ENCODE data around the gene STOM.

STOM gene

GRCh38 chr9:121318631-121319382 lies 51.2 kb downstream of the STOM start:
- no peak for DNase-seq

- DNase-seq: no peak
Observed at GRCh38 chr9:121317737-121318630, 52.1 kb downstream of the STOM start.

GRCh38 chr9:121316852-121317373 lies 53.1 kb downstream of the STOM start:
- no peak for DNase-seq

GRCh38 chr9:121316378-121316777 lies 53.7 kb downstream of the STOM start:
- DNase-seq: no peak

- no peak for DNase-seq
Observed at GRCh38 chr9:121313458-121314152, 56.4 kb downstream of the STOM start.

GRCh38 chr9:121312169-121312568 lies 57.9 kb downstream of the STOM start:
- no peak for DNase-seq

- no peak for DNase-seq
Observed at GRCh38 chr9:121310571-121310970, 59.5 kb downstream of the STOM start.

- DNase-seq: no peak
Observed at GRCh38 chr9:121309833-121310425, 60.1 kb downstream of the STOM start.

GRCh38 chr9:121309171-121309570 lies 60.9 kb downstream of the STOM start:
- DNase-seq: no peak

- no peak for DNase-seq
Observed at GRCh38 chr9:121308765-121309164, 61.3 kb downstream of the STOM start.

- DNase-seq: no peak
Observed at GRCh38 chr9:121307976-121308375, 62.1 kb downstream of the STOM start.

GRCh38 chr9:121305269-121305994 lies 64.6 kb downstream of the STOM start:
- DNase-seq: no peak

GRCh38 chr9:121304707-121305106 lies 65.3 kb downstream of the STOM start:
- DNase-seq: no peak

- DNase-seq: no peak
Observed at GRCh38 chr9:121303456-121304451, 66.3 kb downstream of the STOM start.

GRCh38 chr9:121302786-121303185 lies 67.3 kb downstream of the STOM start:
- no peak for DNase-seq

GRCh38 chr9:121302341-121302740 lies 67.7 kb downstream of the STOM start:
- DNase-seq: no peak

GRCh38 chr9:121301881-121302286 lies 68.2 kb downstream of the STOM start:
- DNase-seq: no peak

GRCh38 chr9:121300283-121301119 lies 69.5 kb downstream of the STOM start:
- no peak for DNase-seq

- DNase-seq: peak; percentile 21
Observed at GRCh38 chr9:121299467-121300282, 70.4 kb downstream of the STOM start.
